Endothelial cell (in vitro differentiated cells): Measurements from ENCODE around the gene FAM117A. TPM values are rescaled to one million over a fixed set of nuclear protein-coding genes. Genes with fewer than 3 reads are reported as not detected.

Experiments used
- DNase-seq: peaks from one replicate; pipeline ENCODE4 v3.0.0; 2021; ENCODE audit warnings: low spot score
- H3K27ac Mint-ChIP-seq: one replicate; pipeline ENCODE4 v1.8.0; 2021; ENCODE audit warnings: mixed read lengths, inconsistent platforms; ENCODE audit not compliant: unreplicated experiment
- H3K27me3 Mint-ChIP-seq: one replicate; pipeline ENCODE4 v1.8.0; 2021; ENCODE audit warnings: mild to moderate bottlenecking, moderate library complexity, mixed read lengths, inconsistent platforms; ENCODE audit not compliant: unreplicated experiment
- H3K36me3 Mint-ChIP-seq: one replicate; pipeline ENCODE4 v1.8.0; 2021; ENCODE audit warnings: mild to moderate bottlenecking, low read depth, mixed read lengths, inconsistent platforms; ENCODE audit not compliant: unreplicated experiment
- H3K4me1 Mint-ChIP-seq: one replicate; pipeline ENCODE4 v1.8.0; 2021; ENCODE audit warnings: mild to moderate bottlenecking, mixed read lengths, inconsistent platforms; ENCODE audit not compliant: unreplicated experiment
- H3K4me3 Mint-ChIP-seq: one replicate; pipeline ENCODE4 v1.8.0; 2021; ENCODE audit warnings: mild to moderate bottlenecking, mixed read lengths, inconsistent platforms; ENCODE audit not compliant: unreplicated experiment
- H3K9me3 Mint-ChIP-seq: one replicate; pipeline ENCODE4 v1.8.0; 2021; ENCODE audit warnings: mixed read lengths, inconsistent platforms; ENCODE audit not compliant: unreplicated experiment
- total RNA-seq: library from RNA; stranded (reverse); fragmentation: NEBNext Ultra II Directional; extraction: Animal tissue kit (Norgen Biotek cat#: 25700); gene quantifications from one replicate; pipeline ENCODE4 v1.2.1, GENCODE V29; 2021; ENCODE audit not compliant: unreplicated experiment
- TF ChIP-seq, protein P1 (sequence below): fragments of 200-600 bp; sonication (generic); IDR thresholded peaks from one replicate; pipeline ENCODE4 v1.5.0; 2021; ENCODE audit warnings: antibody characterized with exemption; ENCODE audit not compliant: unreplicated experiment

The FAM117A gene
- total RNA-seq, 1 donor from 2014 or later, result 9.2 TPM

- Mint-ChIP-seq H3K27me3 (no peaks in the 10 kb centered on the region), H3K4me3 (no peak overlapping the region), H3K27ac (no peak overlapping the region), H3K9me3 (no peaks in the 10 kb centered on the region), H3K4me1 (peaks cover under 1% of the 10 kb centered on the region), H3K36me3 (no peaks in the 10 kb centered on the region)
- no peak for DNase-seq
- TF ChIP-seq, protein P1, sequence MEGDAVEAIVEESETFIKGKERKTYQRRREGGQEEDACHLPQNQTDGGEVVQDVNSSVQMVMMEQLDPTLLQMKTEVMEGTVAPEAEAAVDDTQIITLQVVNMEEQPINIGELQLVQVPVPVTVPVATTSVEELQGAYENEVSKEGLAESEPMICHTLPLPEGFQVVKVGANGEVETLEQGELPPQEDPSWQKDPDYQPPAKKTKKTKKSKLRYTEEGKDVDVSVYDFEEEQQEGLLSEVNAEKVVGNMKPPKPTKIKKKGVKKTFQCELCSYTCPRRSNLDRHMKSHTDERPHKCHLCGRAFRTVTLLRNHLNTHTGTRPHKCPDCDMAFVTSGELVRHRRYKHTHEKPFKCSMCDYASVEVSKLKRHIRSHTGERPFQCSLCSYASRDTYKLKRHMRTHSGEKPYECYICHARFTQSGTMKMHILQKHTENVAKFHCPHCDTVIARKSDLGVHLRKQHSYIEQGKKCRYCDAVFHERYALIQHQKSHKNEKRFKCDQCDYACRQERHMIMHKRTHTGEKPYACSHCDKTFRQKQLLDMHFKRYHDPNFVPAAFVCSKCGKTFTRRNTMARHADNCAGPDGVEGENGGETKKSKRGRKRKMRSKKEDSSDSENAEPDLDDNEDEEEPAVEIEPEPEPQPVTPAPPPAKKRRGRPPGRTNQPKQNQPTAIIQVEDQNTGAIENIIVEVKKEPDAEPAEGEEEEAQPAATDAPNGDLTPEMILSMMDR, result no peak
Observed at GRCh38 chr17:49752508-49752907, 11.4 kb downstream of the FAM117A start.

DNA sequence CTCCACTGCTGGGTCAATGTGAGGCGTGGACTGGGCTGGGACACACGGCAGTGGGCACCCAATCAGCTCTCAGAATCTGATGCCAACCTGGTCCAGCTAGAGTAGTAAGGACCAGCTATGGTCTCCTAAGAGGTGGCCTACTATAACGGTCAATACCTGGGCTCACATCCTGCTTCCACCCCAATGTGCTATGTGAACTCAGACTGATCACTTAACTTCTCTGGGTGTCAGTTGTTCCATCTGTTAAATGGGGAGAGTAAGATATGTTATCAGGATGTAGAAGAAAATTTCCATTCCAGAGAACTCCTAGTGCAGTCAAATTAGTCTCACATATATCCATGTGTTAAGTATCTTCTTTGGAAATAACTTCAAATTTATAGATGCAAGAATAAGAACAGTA, 14.2 kb downstream of the FAM117A start:
- no peak overlapping the region for H3K27ac Mint-ChIP-seq
- no peak for DNase-seq

GRCh38 chr17:49748791-49749190, 15.1 kb downstream of the FAM117A start:
- no peak for DNase-seq
- peaks cover 11% of the 10 kb centered on the region for H3K4me1 Mint-ChIP-seq
- H3K9me3 Mint-ChIP-seq, result no peaks in the 10 kb centered on the region
- TF ChIP-seq, protein P1, result no peak
- no peaks in the 10 kb centered on the region for H3K27me3 Mint-ChIP-seq
- no peaks in the 10 kb centered on the region for H3K36me3 Mint-ChIP-seq
- no peak overlapping the region for H3K27ac Mint-ChIP-seq
- H3K4me3 Mint-ChIP-seq, result no peak overlapping the region

More for the DNA sequence above, 14.2 kb downstream of the FAM117A start:
- Mint-ChIP-seq H3K4me3 (no peak overlapping the region), H3K4me1 (peaks cover 11% of the 10 kb centered on the region), H3K36me3 (no peaks in the 10 kb centered on the region), H3K27me3 (no peaks in the 10 kb centered on the region), H3K9me3 (no peaks in the 10 kb centered on the region)
- TF ChIP-seq, protein P1, result no peak

- TF ChIP-seq, protein P1, result no peak
- H3K27me3 Mint-ChIP-seq, result no peaks in the 10 kb centered on the region
- no peak overlapping the region for H3K4me3 Mint-ChIP-seq
- no peak for DNase-seq
- peaks cover 11% of the 10 kb centered on the region for H3K4me1 Mint-ChIP-seq
- H3K27ac Mint-ChIP-seq, result no peak overlapping the region
- H3K9me3 Mint-ChIP-seq, result no peaks in the 10 kb centered on the region
- H3K36me3 Mint-ChIP-seq, result no peaks in the 10 kb centered on the region
Observed at GRCh38 chr17:49748223-49748622, 15.7 kb downstream of the FAM117A start.

GRCh38 chr17:49747632-49748031, 16.3 kb downstream of the FAM117A start:
- H3K27me3 Mint-ChIP-seq, result no peaks in the 10 kb centered on the region
- no peak for DNase-seq
- H3K27ac Mint-ChIP-seq, result no peak overlapping the region
- TF ChIP-seq, protein P1, result no peak
- H3K36me3 Mint-ChIP-seq, result no peaks in the 10 kb centered on the region
- H3K4me1 Mint-ChIP-seq, result peaks cover 11% of the 10 kb centered on the region
- H3K9me3 Mint-ChIP-seq, result no peaks in the 10 kb centered on the region
- no peak overlapping the region for H3K4me3 Mint-ChIP-seq
